GM15510 (cell line): Measurements from ENCODE around the gene STIL.

ENCODE experiments used
- POLR2A ChIP-seq: IDR thresholded peaks from 3 replicates; pipeline ENCODE4 v1.6.1; 2011; ENCODE audit warnings: borderline replicate concordance; ENCODE audit not compliant: insufficient read length; ENCODE audit errors: extremely low read depth

Gene STIL

GRCh38 chr1:47216278-47217059 is 97.5 kb downstream of the STIL start:
- no peak for TF ChIP-seq POLR2A

GRCh38 chr1:47215713-47216112 is 98.2 kb downstream of the STIL start:
- TF ChIP-seq POLR2A = no peak

GRCh38 chr1:47214549-47214948 is 99.4 kb downstream of the STIL start:
- no peak for TF ChIP-seq POLR2A

GRCh38 chr1:47213230-47213963 is 100.5 kb downstream of the STIL start:
- no peak for TF ChIP-seq POLR2A

- TF ChIP-seq POLR2A = no peak
These were observed 101.2 kb downstream of the STIL start for GRCh38 chr1:47212636-47213229.

- no peak for TF ChIP-seq POLR2A
These were observed 102.1 kb downstream of the STIL start for GRCh38 chr1:47211796-47212269.

- no peak for TF ChIP-seq POLR2A
These were observed 103.3 kb downstream of the STIL start for GRCh38 chr1:47210666-47211065.

GRCh38 chr1:47209725-47210325 is 104.1 kb downstream of the STIL start:
- TF ChIP-seq POLR2A = no peak

- TF ChIP-seq POLR2A = no peak
These were observed 104.9 kb downstream of the STIL start for GRCh38 chr1:47209091-47209490.

- TF ChIP-seq POLR2A = no peak
These were observed 105.5 kb downstream of the STIL start for GRCh38 chr1:47208374-47208850.

- TF ChIP-seq POLR2A = no peak
These were observed 106.1 kb downstream of the STIL start for GRCh38 chr1:47207803-47208373.

- no peak for TF ChIP-seq POLR2A
These were observed 108.0 kb downstream of the STIL start for GRCh38 chr1:47205918-47206317.

GRCh38 chr1:47201179-47201578 is 112.8 kb downstream of the STIL start:
- no peak for TF ChIP-seq POLR2A
